Upper lobe of right lung (tissue), 1 donor: Measurements from ENCODE around the gene DLX2. TPM values are rescaled to one million over a fixed set of nuclear protein-coding genes. Genes with fewer than 3 reads are reported as not detected.

ENCODE experiments used
- ATAC-seq: fragments of 200-7000 bp; cut with Tn5 transposase; one replicate; pipeline ENCODE4 v1.9.1; 2020; ENCODE audit warnings: mild to moderate bottlenecking, moderate library complexity
- DNase-seq: peaks from one replicate; pipeline ENCODE4 v3.0.0-alpha.2; 2020
- H3K27ac ChIP-seq: fragments of 200-600 bp; one replicate; pipeline ENCODE4 v1.8.0; 2022
- H3K27me3 ChIP-seq: fragments of 200-600 bp; one replicate; pipeline ENCODE4 v1.8.0; 2022; ENCODE audit warnings: mild to moderate bottlenecking
- H3K36me3 ChIP-seq: fragments of 200-600 bp; one replicate; pipeline ENCODE4 v1.8.0; 2022
- H3K4me1 ChIP-seq: fragments of 200-600 bp; one replicate; pipeline ENCODE4 v1.8.0; 2022
- H3K4me3 ChIP-seq: fragments of 200-600 bp; one replicate; pipeline ENCODE4 v1.8.0; 2022; ENCODE audit warnings: mild to moderate bottlenecking
- H3K9me3 ChIP-seq: fragments of 200-600 bp; one replicate; pipeline ENCODE4 v1.8.0; 2022
- intact Hi-C: fragments of 100-400 bp; cut with DNase I; formaldehyde crosslinking; loops from one replicate; pipeline ENCODE4 v1.11.0; 2022
- total RNA-seq: library from RNA; stranded (reverse); fragmentation: NEBNext Ultra II Directional; extraction: Animal tissue kit (Norgen Biotek cat#: 25700); gene quantifications from one replicate; pipeline ENCODE4 v1.2.1, GENCODE V29; 2021
- TF ChIP-seq, protein P1 (sequence below): fragments of 200-600 bp; IDR thresholded peaks from one replicate; pipeline ENCODE4 v1.8.0; 2022; ENCODE audit warnings: antibody characterized with exemption
- donor health status: DM: no; HTN: yes; CAD: no; lungs with severe emphysema.

Gene DLX2
- total RNA-seq, 1 donor from 2014 or later = not detected

DNA sequence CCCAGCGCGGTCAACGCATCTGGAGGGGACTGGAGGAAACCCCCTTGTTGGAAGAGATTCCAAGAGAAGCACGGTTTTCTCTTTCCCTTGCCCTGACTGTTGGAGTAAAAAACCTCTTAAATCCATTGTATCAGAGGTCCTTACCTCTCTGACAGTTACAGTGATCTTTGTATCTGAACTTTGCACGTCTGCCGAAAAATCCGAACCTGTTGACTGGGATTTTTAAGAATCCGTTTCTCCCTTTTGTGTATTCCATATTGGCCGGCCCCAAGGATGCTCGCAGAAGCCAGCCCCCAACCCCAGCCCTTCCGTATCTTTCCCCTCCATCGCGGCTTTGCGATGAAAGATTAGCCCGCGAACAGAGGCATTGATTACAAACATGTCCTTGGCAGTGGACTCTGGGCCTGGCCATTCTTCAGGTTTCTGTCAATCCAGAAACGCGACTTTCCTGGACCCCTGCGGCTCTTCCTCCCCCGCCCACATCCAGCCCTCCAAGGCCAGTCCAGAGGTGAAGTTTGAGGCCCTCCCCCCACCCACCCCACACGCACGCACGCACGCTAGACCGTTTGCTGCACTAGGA lies 22.0 kb downstream of the DLX2 start:
- Histone ChIP-seq H3K4me3 (no peak overlapping the region), H3K4me1 (peaks cover 25% of the 10 kb centered on the region), H3K27me3 (peaks cover 75% of the 10 kb centered on the region), H3K9me3 (no peaks in the 10 kb centered on the region), H3K27ac (no peak overlapping the region), H3K36me3 (no peaks in the 10 kb centered on the region)
- DNase-seq (no peak), ATAC-seq (no peak)
- intact Hi-C loops = no loop called here
- TF ChIP-seq, protein P1, sequence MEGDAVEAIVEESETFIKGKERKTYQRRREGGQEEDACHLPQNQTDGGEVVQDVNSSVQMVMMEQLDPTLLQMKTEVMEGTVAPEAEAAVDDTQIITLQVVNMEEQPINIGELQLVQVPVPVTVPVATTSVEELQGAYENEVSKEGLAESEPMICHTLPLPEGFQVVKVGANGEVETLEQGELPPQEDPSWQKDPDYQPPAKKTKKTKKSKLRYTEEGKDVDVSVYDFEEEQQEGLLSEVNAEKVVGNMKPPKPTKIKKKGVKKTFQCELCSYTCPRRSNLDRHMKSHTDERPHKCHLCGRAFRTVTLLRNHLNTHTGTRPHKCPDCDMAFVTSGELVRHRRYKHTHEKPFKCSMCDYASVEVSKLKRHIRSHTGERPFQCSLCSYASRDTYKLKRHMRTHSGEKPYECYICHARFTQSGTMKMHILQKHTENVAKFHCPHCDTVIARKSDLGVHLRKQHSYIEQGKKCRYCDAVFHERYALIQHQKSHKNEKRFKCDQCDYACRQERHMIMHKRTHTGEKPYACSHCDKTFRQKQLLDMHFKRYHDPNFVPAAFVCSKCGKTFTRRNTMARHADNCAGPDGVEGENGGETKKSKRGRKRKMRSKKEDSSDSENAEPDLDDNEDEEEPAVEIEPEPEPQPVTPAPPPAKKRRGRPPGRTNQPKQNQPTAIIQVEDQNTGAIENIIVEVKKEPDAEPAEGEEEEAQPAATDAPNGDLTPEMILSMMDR = no peak

DNA sequence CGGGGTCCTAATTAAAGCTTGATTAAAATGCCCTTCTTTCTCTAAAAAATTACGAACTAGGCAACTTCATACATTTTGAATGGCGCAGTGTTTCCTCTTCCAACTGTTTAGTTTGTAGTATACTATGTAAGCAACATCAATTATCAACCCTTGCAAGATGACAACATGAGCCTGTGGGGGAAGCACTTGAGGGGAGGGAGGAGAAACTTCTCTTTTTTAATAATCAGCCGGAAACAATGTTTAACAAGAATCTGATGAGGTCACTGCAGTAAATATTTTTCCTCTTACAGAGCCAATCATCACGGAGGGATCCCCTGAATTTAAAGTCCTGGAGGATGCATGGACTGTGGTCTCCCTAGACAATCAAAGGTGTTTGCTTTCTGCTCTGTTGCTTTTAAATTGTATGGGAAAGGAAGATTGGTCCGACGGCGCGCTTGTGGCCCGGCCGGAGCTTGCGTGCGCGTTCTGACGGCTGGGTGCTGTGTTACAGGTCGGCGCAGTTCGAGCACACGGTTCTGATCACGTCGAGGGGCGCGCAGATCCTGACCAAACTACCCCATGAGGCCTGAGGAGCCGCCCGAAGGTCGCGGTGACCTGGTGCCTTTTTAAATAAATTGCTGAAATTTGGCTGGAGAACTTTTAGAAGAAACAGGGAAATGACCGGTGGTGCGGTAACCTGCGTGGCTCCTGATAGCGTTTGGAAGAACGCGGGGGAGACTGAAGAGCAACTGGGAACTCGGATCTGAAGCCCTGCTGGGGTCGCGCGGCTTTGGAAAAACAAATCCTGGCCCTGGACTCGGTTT lies 22.7 kb downstream of the DLX2 start:
- intact Hi-C loops = no loop called here
- no peak for ATAC-seq
- H3K4me3 ChIP-seq = no peak overlapping the region
- H3K4me1 ChIP-seq = peaks cover 18% of the 10 kb centered on the region
- H3K27me3 ChIP-seq = peaks cover 68% of the 10 kb centered on the region
- TF ChIP-seq, protein P1 = no peak
- no peak for DNase-seq
- H3K27ac ChIP-seq = no peak overlapping the region
- H3K9me3 ChIP-seq = no peaks in the 10 kb centered on the region
- no peaks in the 10 kb centered on the region for H3K36me3 ChIP-seq

DNA sequence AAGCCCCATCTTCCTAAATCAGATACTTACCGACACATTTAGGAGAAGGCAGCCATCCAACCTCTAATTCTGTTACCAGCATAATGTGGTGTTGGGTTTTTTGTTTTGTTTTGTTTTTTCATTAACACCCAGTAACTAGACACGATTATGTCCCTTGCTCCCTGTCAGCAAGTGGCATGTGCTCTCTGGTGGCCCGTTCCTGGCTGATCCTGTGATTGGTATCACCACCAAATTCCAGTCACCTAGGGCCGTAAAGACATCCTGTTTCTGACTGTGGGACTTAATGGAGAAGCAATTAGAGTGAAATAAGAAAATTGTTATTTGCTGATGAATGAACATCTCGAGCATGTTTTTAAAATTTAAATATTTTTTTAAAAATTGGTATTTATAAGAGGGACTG lies 23.3 kb downstream of the DLX2 start:
- Histone ChIP-seq H3K4me1 (peaks cover 12% of the 10 kb centered on the region), H3K4me3 (no peak overlapping the region), H3K9me3 (no peaks in the 10 kb centered on the region), H3K27me3 (peaks cover 62% of the 10 kb centered on the region), H3K36me3 (no peaks in the 10 kb centered on the region), H3K27ac (no peak overlapping the region)
- TF ChIP-seq, protein P1 = no peak
- intact Hi-C loops = no loop called here
- no peak for ATAC-seq
- DNase-seq = no peak

DNA sequence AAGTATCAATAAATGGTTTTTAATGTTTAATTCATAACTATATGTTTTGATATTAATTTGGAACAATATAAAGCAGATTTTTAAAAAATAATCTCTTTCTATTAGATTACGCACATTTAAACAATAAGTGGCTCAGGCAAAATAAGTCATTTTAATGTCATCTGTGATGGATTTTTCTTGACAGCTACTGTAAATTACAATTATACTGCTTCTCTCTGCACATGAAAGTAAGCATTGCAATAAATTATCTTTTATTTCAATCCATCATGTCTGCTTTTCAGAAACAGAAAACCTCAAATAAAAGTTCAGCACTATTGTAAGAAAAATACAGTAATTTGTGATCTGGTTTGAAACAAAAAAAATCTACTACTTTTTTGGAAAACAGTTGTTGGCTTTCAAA lies 28.4 kb downstream of the DLX2 start:
- Histone ChIP-seq H3K27me3 (peaks cover 11% of the 10 kb centered on the region), H3K4me1 (no peaks in the 10 kb centered on the region), H3K27ac (no peak overlapping the region), H3K4me3 (no peak overlapping the region), H3K9me3 (no peaks in the 10 kb centered on the region), H3K36me3 (no peaks in the 10 kb centered on the region)
- ATAC-seq = no peak
- TF ChIP-seq, protein P1 = no peak
- no peak for DNase-seq
- intact Hi-C loops = no loop called here

DNA sequence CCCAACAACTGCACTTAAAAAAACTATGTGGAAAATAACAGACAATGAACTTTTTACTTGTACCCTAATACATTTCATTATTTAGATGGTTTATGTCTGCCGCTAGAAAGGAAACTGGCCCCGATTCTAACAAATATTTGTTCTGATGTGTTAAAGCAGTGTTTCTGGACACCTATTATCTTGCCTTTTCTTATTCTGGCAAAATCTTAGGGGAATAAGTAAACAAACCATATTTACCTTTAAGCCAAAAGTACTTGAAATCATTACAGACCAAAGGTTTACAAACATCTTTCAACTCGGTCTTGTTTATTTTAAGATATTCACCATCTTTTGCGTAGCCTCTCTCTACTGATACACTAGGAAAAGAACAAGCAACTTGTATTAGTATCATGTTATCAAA lies 29.2 kb downstream of the DLX2 start:
- Histone ChIP-seq H3K4me1 (no peaks in the 10 kb centered on the region), H3K4me3 (no peak overlapping the region), H3K9me3 (no peaks in the 10 kb centered on the region), H3K27me3 (peaks cover 6% of the 10 kb centered on the region), H3K36me3 (no peaks in the 10 kb centered on the region), H3K27ac (no peak overlapping the region)
- no peak for ATAC-seq
- TF ChIP-seq, protein P1 = no peak
- DNase-seq = no peak
- intact Hi-C loops = no loop called here
